Fibroblast of mammary gland (primary cell): Measurements from ENCODE around the gene TIAM2.

ENCODE experiments used
- DNase-seq: peaks from one replicate; pipeline ENCODE4 v3.0.0-alpha.2; 2010; ENCODE audit warnings: low read depth
- H3K4me3 ChIP-seq: 2 replicates; pipeline ENCODE4 v1.5.1; 2011; ENCODE audit warnings: low read depth, mild to moderate bottlenecking, low read length, moderate library complexity; ENCODE audit not compliant: control insufficient read depth
- TF ChIP-seq, protein P1 (sequence below): conservative IDR thresholded peaks from 2 replicates; pipeline ENCODE4 v1.5.1; 2011; ENCODE audit warnings: low read depth, low read length, inconsistent platforms; ENCODE audit not compliant: control insufficient read depth, insufficient read depth

TIAM2 gene

DNA sequence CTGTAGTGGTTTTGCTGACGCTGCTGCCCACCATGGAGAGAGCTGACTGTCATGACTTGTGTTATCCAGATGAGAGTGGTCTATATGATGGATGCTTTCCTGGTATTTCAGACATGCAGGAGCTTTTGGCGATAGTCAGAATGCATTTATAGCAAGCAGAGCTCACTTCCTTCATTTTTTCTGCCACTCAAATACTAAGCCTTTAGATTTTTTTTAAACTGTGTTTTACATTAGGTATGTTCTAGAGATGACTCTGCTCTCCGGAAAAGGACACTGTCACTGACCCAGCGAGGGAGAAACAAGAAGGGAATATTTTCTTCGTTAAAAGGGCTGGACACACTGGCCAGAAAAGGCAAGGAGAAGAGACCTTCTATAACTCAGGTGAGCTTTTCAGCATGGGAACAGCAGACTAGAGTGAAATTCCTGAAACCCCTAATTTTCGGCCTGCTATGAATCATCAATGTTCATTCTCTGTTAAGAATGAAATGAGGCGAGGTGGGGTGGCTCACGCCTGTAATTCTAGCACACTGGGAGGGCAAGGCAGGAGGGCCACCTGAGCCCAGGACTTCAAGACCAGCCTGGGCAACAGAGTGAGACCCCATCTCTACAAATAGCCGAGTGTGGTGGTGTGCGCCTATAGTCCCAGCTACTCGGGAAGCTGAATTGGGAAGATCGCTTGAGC lies 170.1 kb downstream of the TIAM2 start:
- H3K4me3 ChIP-seq, result no peak overlapping the region
- TF ChIP-seq, protein P1, sequence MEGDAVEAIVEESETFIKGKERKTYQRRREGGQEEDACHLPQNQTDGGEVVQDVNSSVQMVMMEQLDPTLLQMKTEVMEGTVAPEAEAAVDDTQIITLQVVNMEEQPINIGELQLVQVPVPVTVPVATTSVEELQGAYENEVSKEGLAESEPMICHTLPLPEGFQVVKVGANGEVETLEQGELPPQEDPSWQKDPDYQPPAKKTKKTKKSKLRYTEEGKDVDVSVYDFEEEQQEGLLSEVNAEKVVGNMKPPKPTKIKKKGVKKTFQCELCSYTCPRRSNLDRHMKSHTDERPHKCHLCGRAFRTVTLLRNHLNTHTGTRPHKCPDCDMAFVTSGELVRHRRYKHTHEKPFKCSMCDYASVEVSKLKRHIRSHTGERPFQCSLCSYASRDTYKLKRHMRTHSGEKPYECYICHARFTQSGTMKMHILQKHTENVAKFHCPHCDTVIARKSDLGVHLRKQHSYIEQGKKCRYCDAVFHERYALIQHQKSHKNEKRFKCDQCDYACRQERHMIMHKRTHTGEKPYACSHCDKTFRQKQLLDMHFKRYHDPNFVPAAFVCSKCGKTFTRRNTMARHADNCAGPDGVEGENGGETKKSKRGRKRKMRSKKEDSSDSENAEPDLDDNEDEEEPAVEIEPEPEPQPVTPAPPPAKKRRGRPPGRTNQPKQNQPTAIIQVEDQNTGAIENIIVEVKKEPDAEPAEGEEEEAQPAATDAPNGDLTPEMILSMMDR, result no peak

DNA sequence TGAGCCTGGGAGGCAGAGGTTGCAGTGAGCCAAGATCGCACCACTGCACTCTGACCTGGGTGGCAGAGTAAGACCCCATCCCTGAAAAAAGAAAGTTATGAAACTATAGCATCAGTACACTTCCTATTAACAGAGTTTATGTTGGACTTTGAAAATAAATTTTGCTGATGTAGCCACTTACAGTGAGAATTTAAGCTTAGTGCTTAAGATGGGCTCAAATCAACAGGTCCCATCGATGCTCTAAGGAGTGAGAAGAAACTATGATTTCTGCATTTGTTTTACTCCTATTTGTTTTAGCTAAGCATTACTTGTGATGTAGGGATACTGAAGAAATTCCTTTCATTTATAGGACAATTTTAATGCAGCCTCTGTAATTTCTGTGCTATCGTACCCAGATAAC lies 175.4 kb downstream of the TIAM2 start:
- TF ChIP-seq, protein P1, result no peak
- H3K4me3 ChIP-seq, result no peak overlapping the region
- no peak for DNase-seq

More for the DNA sequence above, 170.1 kb downstream of the TIAM2 start:
- no peak for DNase-seq

GRCh38 chr6:155171109-155171746 lies 176.1 kb downstream of the TIAM2 start:
- TF ChIP-seq, protein P1, result no peak
- DNase-seq, result peak; percentile 96
- no peak overlapping the region for H3K4me3 ChIP-seq

GRCh38 chr6:155171747-155172449 lies 176.8 kb downstream of the TIAM2 start:
- DNase-seq, result peak; percentile 30
- TF ChIP-seq, protein P1, result no peak
- H3K4me3 ChIP-seq, result no peak overlapping the region

DNA sequence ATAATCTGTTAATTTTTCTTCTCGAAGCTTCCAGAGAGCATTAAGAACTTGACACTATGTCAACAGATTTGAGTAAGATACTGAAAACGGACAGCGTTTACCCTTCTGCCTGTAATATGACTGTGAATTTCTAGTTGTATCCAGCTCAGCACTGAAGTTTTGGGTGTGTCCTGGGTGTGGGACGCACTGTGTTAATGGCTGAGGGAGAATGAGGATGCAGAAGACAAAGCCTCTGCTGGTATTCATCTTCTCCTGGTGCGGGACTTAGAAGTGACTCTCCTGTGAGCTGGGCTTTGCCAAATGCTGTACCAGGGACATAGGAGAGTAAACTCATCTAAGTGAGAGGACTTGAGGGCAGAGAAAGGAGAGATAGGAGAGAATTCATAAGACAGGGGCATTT lies 178.4 kb downstream of the TIAM2 start:
- DNase-seq, result no peak
- TF ChIP-seq, protein P1, result no peak

GRCh38 chr6:155174576-155175211 lies 179.6 kb downstream of the TIAM2 start:
- TF ChIP-seq, protein P1, result peak; percentile 73
- H3K4me3 ChIP-seq, result no peak overlapping the region
- peak; percentile 86 for DNase-seq

More for the DNA sequence above, 178.4 kb downstream of the TIAM2 start:
- H3K4me3 ChIP-seq, result no peak overlapping the region
